Activated T-helper 1 cell treated with Interleukin-2 at 50 U/mL for 16 hours (primary cell): ENCODE results near the gene ZNF778.
A peak's percentile ranks its signal among the peaks of the same experiment; 100 is the strongest.
"Not testable (repeated sequence)": the region's sequence is repeated elsewhere in the genome, so short reads cannot be mapped to it uniquely, and the experiment has no call there.

ENCODE experiments used
- DNase-seq: peaks from one replicate; pipeline ENCODE4 v3.0.0-alpha.2; 2020; ENCODE audit warnings: low read depth

ZNF778 gene

GRCh38 chr16:89217138-89217387 lies 440 bp upstream of the ZNF778 start:
- no peak for DNase-seq

- DNase-seq, result no peak
Measured at GRCh38 chr16:89219365-89219764, 1.9 kb downstream of the ZNF778 start.

- no peak for DNase-seq
Measured at GRCh38 chr16:89221604-89222003, 4.1 kb downstream of the ZNF778 start.

GRCh38 chr16:89222931-89223330 lies 5.4 kb downstream of the ZNF778 start:
- DNase-seq, result no peak

- DNase-seq, result no peak
Measured at GRCh38 chr16:89224665-89225064, 7.2 kb downstream of the ZNF778 start.

GRCh38 chr16:89230255-89230654 lies 12.8 kb downstream of the ZNF778 start:
- DNase-seq, result no peak

GRCh38 chr16:89232107-89232506 lies 14.6 kb downstream of the ZNF778 start:
- no peak for DNase-seq

GRCh38 chr16:89233678-89234490 lies 16.4 kb downstream of the ZNF778 start:
- DNase-seq, result no peak

GRCh38 chr16:89237733-89238132 lies 20.2 kb downstream of the ZNF778 start:
- no peak for DNase-seq

GRCh38 chr16:89241187-89242007 lies 23.9 kb downstream of the ZNF778 start:
- DNase-seq, result peak; percentile 65

GRCh38 chr16:89242795-89243200 lies 25.3 kb downstream of the ZNF778 start:
- DNase-seq, result no peak

- no peak for DNase-seq
Measured at GRCh38 chr16:89243664-89244063, 26.2 kb downstream of the ZNF778 start.

- not testable (repeated sequence) for DNase-seq
Measured at GRCh38 chr16:89244264-89244663, 26.8 kb downstream of the ZNF778 start.

- DNase-seq, result no peak
Measured at GRCh38 chr16:89244754-89245153, 27.3 kb downstream of the ZNF778 start.

- DNase-seq, result no peak
Measured at GRCh38 chr16:89246383-89246902, 28.9 kb downstream of the ZNF778 start.

GRCh38 chr16:89246903-89247733 lies 29.6 kb downstream of the ZNF778 start:
- peak; percentile 92 for DNase-seq

- not testable (repeated sequence) for DNase-seq
Measured at GRCh38 chr16:89247734-89248075, 30.2 kb downstream of the ZNF778 start.

GRCh38 chr16:89248196-89248982 lies 30.9 kb downstream of the ZNF778 start:
- no peak for DNase-seq

- DNase-seq, result no peak
Measured at GRCh38 chr16:89253548-89254287, 36.2 kb downstream of the ZNF778 start.

- peak; percentile 63 for DNase-seq
Measured at GRCh38 chr16:89256651-89257254, 39.2 kb downstream of the ZNF778 start.
